H9 (cell line): ENCODE measurements around the gene DNAJB5. TPM values are rescaled to one million over a fixed set of nuclear protein-coding genes. Genes with fewer than 3 reads are reported as not detected.

Experiments
- DNase-seq: peaks from one replicate; pipeline ENCODE4 v3.0.0-alpha.2; 2017
- H2AFZ ChIP-seq: one replicate; pipeline ENCODE4 v1.6.1; 2013; ENCODE audit warnings: mild to moderate bottlenecking, low read length, control low read depth, moderate library complexity
- H2AK5ac ChIP-seq: 2 replicates; pipeline ENCODE4 v1.6.1; 2013; ENCODE audit warnings: low read length, control low read depth, mixed read lengths; ENCODE audit not compliant: insufficient read length
- H2BK120ac ChIP-seq: one replicate; pipeline ENCODE4 v1.6.1; 2013; ENCODE audit warnings: low read depth, mild to moderate bottlenecking, low read length, control low read depth, inconsistent platforms; ENCODE audit not compliant: poor library complexity, severe bottlenecking
- H2BK12ac ChIP-seq: 2 replicates; pipeline ENCODE4 v1.6.1; 2013; ENCODE audit warnings: low read length, control low read depth, mixed read lengths, low read depth; ENCODE audit not compliant: insufficient read length
- H2BK15ac ChIP-seq: 2 replicates; pipeline ENCODE4 v1.6.1; 2013; ENCODE audit warnings: low read depth, low read length, control low read depth
- H2BK20ac ChIP-seq: one replicate; pipeline ENCODE4 v1.6.1; 2013; ENCODE audit warnings: low read depth, mild to moderate bottlenecking, low read length, control low read depth, inconsistent platforms; ENCODE audit not compliant: poor library complexity, severe bottlenecking
- H2BK5ac ChIP-seq: 2 replicates; pipeline ENCODE4 v1.6.1; 2013; ENCODE audit warnings: low read length, control low read depth, mixed read lengths; ENCODE audit not compliant: insufficient read length
- H3K14ac ChIP-seq: 2 replicates; pipeline ENCODE4 v1.6.1; 2013; ENCODE audit warnings: low read length, control low read depth; ENCODE audit not compliant: insufficient read depth
- H3K18ac ChIP-seq: 2 replicates; pipeline ENCODE4 v1.6.1; 2013; ENCODE audit warnings: low read depth, mild to moderate bottlenecking, mixed read lengths, low read length, control low read depth; ENCODE audit not compliant: insufficient read length
- H3K23ac ChIP-seq: 2 replicates; pipeline ENCODE4 v1.6.1; 2013; ENCODE audit warnings: low read length, control low read depth, mixed read lengths, low read depth; ENCODE audit not compliant: insufficient read length
- H3K23me2 ChIP-seq: 2 replicates; pipeline ENCODE4 v1.6.1; 2013; ENCODE audit warnings: low read depth, mild to moderate bottlenecking, mixed read lengths, low read length, control low read depth; ENCODE audit not compliant: insufficient read length, poor library complexity, severe bottlenecking
- H3K27ac ChIP-seq: 2 replicates; pipeline ENCODE4 v1.5.1; 2013; ENCODE audit warnings: low read length, control low read depth, mixed read lengths, low read depth; ENCODE audit not compliant: insufficient read length
- H3K27me3 ChIP-seq: 2 replicates; pipeline ENCODE4 v1.6.1; 2013; ENCODE audit warnings: low read length, control low read depth, inconsistent platforms; ENCODE audit not compliant: insufficient read depth
- H3K4ac ChIP-seq: 2 replicates; pipeline ENCODE4 v1.6.1; 2013; ENCODE audit warnings: low read depth, mild to moderate bottlenecking, control low read depth, inconsistent platforms, low read length, moderate library complexity
- H3K4me1 ChIP-seq: 2 replicates; pipeline ENCODE4 v1.6.1; 2013; ENCODE audit warnings: low read length, control low read depth, inconsistent platforms; ENCODE audit not compliant: insufficient read depth
- H3K4me2 ChIP-seq: 2 replicates; pipeline ENCODE4 v1.6.1; 2013; ENCODE audit warnings: low read length, control low read depth, mixed read lengths; ENCODE audit not compliant: insufficient read length, insufficient read depth
- H3K56ac ChIP-seq: 2 replicates; pipeline ENCODE4 v1.6.1; 2013; ENCODE audit warnings: low read depth, mild to moderate bottlenecking, mixed read lengths, low read length, control low read depth; ENCODE audit not compliant: insufficient read length
- H3K79me1 ChIP-seq: 2 replicates; pipeline ENCODE4 v1.6.1; 2013; ENCODE audit warnings: low read depth, mild to moderate bottlenecking, moderate library complexity, low read length, control low read depth, inconsistent platforms; ENCODE audit not compliant: insufficient read depth, poor library complexity, severe bottlenecking
- H3K79me2 ChIP-seq: 2 replicates; pipeline ENCODE4 v1.6.1; 2013; ENCODE audit warnings: low read length, control low read depth, inconsistent platforms; ENCODE audit not compliant: insufficient read depth
- H3K9ac ChIP-seq: 2 replicates; pipeline ENCODE4 v1.6.1; 2013; ENCODE audit warnings: low read length, control low read depth, mixed read lengths; ENCODE audit not compliant: insufficient read length; ENCODE audit errors: extremely low read depth
- H3K9me3 ChIP-seq: one replicate; pipeline ENCODE4 v1.6.1; 2013; ENCODE audit warnings: low read depth, low read length, inconsistent platforms; ENCODE audit not compliant: control insufficient read depth
- H3T11ph ChIP-seq: one replicate; pipeline ENCODE4 v1.6.1; 2013; ENCODE audit warnings: mild to moderate bottlenecking, low read length, control low read depth, inconsistent platforms
- H4K20me1 ChIP-seq: one replicate; pipeline ENCODE4 v1.6.1; 2013; ENCODE audit not compliant: control insufficient read depth, insufficient read length, insufficient read depth
- H4K5ac ChIP-seq: 2 replicates; pipeline ENCODE4 v1.6.1; 2013; ENCODE audit warnings: low read depth, mild to moderate bottlenecking, mixed read lengths, low read length, control low read depth; ENCODE audit not compliant: insufficient read length
- H4K8ac ChIP-seq: replicated peaks from 2 replicates; pipeline ENCODE4 v1.6.1; 2013; ENCODE audit warnings: low read length, control low read depth, mixed read lengths, low read depth; ENCODE audit not compliant: insufficient read length
- H4K91ac ChIP-seq: 2 replicates; pipeline ENCODE4 v1.6.1; 2013; ENCODE audit warnings: low read depth, mild to moderate bottlenecking, moderate library complexity, mixed read lengths, low read length, control low read depth; ENCODE audit not compliant: insufficient read length
- H3K27ac Mint-ChIP-seq, 3 experiments: 2 replicates in 2 of 3; 3 replicates in 1 of 3; pipeline ENCODE4 v1.8.0; 2020 to 2021; ENCODE audit warnings: mixed read lengths in 3 of 3, mild to moderate bottlenecking in 1 of 3, moderate library complexity in 1 of 3
- H3K27me3 Mint-ChIP-seq: 2 replicates; pipeline ENCODE4 v1.8.0; 2021; ENCODE audit warnings: low read depth, mild to moderate bottlenecking, moderate library complexity, mixed read lengths
- H3K36me3 Mint-ChIP-seq, 3 experiments: 2 replicates in 2 of 3; 3 replicates in 1 of 3; pipeline ENCODE4 v1.8.0; 2020 to 2021; ENCODE audit warnings: low read depth in 3 of 3, mixed read lengths in 3 of 3; ENCODE audit not compliant: insufficient read depth in 1 of 3
- H3K4me1 Mint-ChIP-seq, 2 experiments: 2 replicates each; pipeline ENCODE4 v1.8.0; 2020; ENCODE audit warnings: mixed read lengths in 2 of 2
- H3K4me3 Mint-ChIP-seq, 2 experiments: 2 replicates in 1 of 2; 3 replicates in 1 of 2; pipeline ENCODE4 v1.8.0; 2020 to 2021; ENCODE audit warnings: mild to moderate bottlenecking in 2 of 2, mixed read lengths in 2 of 2, moderate library complexity in 1 of 2
- H3K9me3 Mint-ChIP-seq, 2 experiments: 2 replicates in 1 of 2; 3 replicates in 1 of 2; pipeline ENCODE4 v1.8.0; 2020; ENCODE audit warnings: mild to moderate bottlenecking in 2 of 2, mixed read lengths in 2 of 2, moderate library complexity in 1 of 2
- WGBS: extraction: QIAGEN DNeasy Blood & Tissue Kit; methylation state at CpG from one replicate; pipeline ENCODE4 v1.1.7; 2013; ENCODE audit warnings: missing lambda C conversion rate, low lambda C conversion rate, mixed read lengths; ENCODE audit not compliant: insufficient read length; ENCODE audit errors: extremely low coverage; 5-methylcytosine and 5-hydroxymethylcytosine counted together
- total RNA-seq: library from RNA; stranded (reverse); gene quantifications from 2 replicates; pipeline ENCODE4 v1.2.1, GENCODE V29; 2021
- TF ChIP-seq, protein P1 (sequence below): fragments of 200-600 bp; sonication (generic); conservative IDR thresholded peaks from 3 replicates; pipeline ENCODE4 v1.8.0; 2021; ENCODE audit warnings: antibody characterized with exemption, mild to moderate bottlenecking

DNAJB5 gene
- total RNA-seq, 1 experiment from 2014 or later, result 38.9 TPM

DNA sequence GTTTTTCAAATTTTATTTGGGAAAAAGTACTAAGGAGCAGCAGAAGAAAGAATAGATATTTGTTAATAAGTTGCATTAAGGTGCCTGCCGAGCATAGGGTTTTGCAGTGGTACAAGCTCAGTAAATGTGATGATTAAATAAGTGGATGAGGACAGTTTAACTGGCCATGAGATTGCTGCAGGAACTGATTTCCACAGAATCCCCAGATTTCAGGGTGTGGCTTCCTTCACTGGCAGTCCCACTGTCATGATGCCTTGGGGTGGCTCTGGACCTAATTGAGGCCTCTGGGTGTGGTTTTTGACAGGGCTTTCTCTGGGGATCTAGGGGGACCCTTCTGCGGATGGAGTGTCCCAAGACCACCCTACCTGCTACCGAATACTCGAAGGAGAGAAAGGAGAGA, 30.1 kb upstream of the DNAJB5 start:
- no peak overlapping the region for H3K4me2 ChIP-seq
- WGBS, result no CpG with 5 or more reads among the region's 4 CpGs
- no peak overlapping the region for H3K9ac ChIP-seq
- H3K79me1 ChIP-seq, result no peaks in the 10 kb centered on the region
- no peaks in the 10 kb centered on the region for H3K79me2 ChIP-seq
- H3K4me1 ChIP-seq, result peaks cover 6% of the 10 kb centered on the region; the same call in 1 of the 2 replicates
- no peak overlapping the region for H4K5ac ChIP-seq
- H3K27me3 ChIP-seq, result peaks cover 6% of the 10 kb centered on the region; the same call in 1 of the 2 replicates
- H3K23ac ChIP-seq, result no peak overlapping the region
- H2BK20ac ChIP-seq, result no peak overlapping the region
- no peak overlapping the region for H2AK5ac ChIP-seq
- H3K27ac ChIP-seq, result no peak overlapping the region
- no peak overlapping the region for H2BK120ac ChIP-seq
- H3K9me3 ChIP-seq, result no peaks in the 10 kb centered on the region
- H2BK12ac ChIP-seq, result no peak overlapping the region
- peaks cover 5% of the 10 kb centered on the region for H3K23me2 ChIP-seq
- no peak overlapping the region for H2BK5ac ChIP-seq
- TF ChIP-seq, protein P1, sequence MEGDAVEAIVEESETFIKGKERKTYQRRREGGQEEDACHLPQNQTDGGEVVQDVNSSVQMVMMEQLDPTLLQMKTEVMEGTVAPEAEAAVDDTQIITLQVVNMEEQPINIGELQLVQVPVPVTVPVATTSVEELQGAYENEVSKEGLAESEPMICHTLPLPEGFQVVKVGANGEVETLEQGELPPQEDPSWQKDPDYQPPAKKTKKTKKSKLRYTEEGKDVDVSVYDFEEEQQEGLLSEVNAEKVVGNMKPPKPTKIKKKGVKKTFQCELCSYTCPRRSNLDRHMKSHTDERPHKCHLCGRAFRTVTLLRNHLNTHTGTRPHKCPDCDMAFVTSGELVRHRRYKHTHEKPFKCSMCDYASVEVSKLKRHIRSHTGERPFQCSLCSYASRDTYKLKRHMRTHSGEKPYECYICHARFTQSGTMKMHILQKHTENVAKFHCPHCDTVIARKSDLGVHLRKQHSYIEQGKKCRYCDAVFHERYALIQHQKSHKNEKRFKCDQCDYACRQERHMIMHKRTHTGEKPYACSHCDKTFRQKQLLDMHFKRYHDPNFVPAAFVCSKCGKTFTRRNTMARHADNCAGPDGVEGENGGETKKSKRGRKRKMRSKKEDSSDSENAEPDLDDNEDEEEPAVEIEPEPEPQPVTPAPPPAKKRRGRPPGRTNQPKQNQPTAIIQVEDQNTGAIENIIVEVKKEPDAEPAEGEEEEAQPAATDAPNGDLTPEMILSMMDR, result no peak
- no peak overlapping the region for H4K91ac ChIP-seq
- no peak overlapping the region for H2BK15ac ChIP-seq
- H3K14ac ChIP-seq, result no peak overlapping the region; the same call in 1 of the 2 replicates
- no peak overlapping the region for H3K56ac ChIP-seq
- H3K4ac ChIP-seq, result no peak overlapping the region
- H3K27ac Mint-ChIP-seq, result no peak overlapping the region
- H3K9me3 Mint-ChIP-seq, result no peaks in the 10 kb centered on the region
- no peak overlapping the region for H3T11ph ChIP-seq
- DNase-seq, result no peak
- H3K18ac ChIP-seq, result no peak overlapping the region
- no peaks in the 10 kb centered on the region for H3K36me3 Mint-ChIP-seq
- peaks cover 23 to 36% of the 10 kb centered on the region in 2 experiments for H3K4me1 Mint-ChIP-seq
- H3K4me3 Mint-ChIP-seq, result no peak overlapping the region; a peak in 1 of 5 replicates
- no peak overlapping the region for H2AFZ ChIP-seq
- H4K20me1 ChIP-seq, result no peaks in the 10 kb centered on the region
- H4K8ac ChIP-seq, result no peak overlapping the region
- H3K27me3 Mint-ChIP-seq, result peaks cover 68% of the 10 kb centered on the region
